B cell (primary cell): Measurements from ENCODE around the gene KRTCAP2.

Experiments used
- EZH2 ChIP-seq: IDR thresholded peaks from 2 replicates; pipeline ENCODE4 v1.6.1; 2012; ENCODE audit warnings: borderline replicate concordance, low read depth, mild to moderate bottlenecking, moderate library complexity, low read length; ENCODE audit not compliant: insufficient read depth, poor library complexity, severe bottlenecking
- TF ChIP-seq, protein P1 (sequence below): fragments of 200-600 bp; IDR thresholded peaks from one replicate; pipeline ENCODE4 v1.8.0; 2022; ENCODE audit warnings: antibody characterized with exemption, mild to moderate bottlenecking

DNA sequence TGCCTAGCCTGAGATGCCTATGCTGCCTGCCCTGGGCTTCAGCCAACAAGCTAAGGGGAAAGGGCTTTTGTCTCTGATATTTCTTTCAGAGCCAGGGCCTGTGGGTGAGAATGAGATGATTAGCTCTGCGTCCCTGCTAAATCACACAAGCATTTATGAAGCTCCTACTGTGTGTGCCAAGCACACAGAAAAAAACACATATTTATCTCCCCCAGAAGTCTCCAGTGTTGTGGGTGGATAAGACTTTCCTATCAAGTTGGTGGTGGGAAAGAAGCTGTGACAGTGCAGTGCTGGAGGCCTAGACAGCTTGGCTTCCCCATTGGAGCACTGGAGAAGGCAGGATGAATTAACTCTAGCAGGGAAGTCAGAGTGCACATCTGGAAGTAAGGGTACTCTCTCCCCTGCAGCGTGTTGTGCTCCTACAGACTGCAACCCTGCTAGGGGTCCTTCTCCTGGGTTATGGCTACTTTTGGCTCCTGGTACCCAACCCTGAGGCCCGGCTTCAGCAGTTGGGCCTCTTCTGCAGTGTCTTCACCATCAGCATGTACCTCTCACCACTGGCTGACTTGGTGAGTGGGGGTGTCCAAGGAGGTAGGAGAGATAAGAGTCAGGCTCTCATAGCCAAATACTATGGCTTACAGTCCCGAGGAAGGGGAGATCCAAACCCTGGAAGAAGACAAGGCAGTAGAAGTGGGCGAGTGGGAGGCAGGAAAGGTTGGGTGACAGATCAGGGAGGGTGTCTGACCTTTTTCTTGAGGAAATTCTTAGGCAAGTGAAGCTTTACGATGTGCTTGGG is 35.8 kb downstream of the KRTCAP2 start:
- TF ChIP-seq, protein P1, sequence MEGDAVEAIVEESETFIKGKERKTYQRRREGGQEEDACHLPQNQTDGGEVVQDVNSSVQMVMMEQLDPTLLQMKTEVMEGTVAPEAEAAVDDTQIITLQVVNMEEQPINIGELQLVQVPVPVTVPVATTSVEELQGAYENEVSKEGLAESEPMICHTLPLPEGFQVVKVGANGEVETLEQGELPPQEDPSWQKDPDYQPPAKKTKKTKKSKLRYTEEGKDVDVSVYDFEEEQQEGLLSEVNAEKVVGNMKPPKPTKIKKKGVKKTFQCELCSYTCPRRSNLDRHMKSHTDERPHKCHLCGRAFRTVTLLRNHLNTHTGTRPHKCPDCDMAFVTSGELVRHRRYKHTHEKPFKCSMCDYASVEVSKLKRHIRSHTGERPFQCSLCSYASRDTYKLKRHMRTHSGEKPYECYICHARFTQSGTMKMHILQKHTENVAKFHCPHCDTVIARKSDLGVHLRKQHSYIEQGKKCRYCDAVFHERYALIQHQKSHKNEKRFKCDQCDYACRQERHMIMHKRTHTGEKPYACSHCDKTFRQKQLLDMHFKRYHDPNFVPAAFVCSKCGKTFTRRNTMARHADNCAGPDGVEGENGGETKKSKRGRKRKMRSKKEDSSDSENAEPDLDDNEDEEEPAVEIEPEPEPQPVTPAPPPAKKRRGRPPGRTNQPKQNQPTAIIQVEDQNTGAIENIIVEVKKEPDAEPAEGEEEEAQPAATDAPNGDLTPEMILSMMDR, result no peak
- TF ChIP-seq EZH2, result no peak
